Karpas-422 (cell line): Measurements from ENCODE around the gene ERC2. TPM values are rescaled to one million over a fixed set of nuclear protein-coding genes. Genes with fewer than 3 reads are reported as not detected.
A peak's percentile ranks its signal among the peaks of the same experiment; 100 is the strongest.

Experiments
- DNase-seq: peaks from one replicate; pipeline ENCODE4 v3.0.0-alpha.2; 2015
- H2AFZ ChIP-seq: fragments of 200-600 bp; sonication (generic); 2 replicates; pipeline ENCODE4 v1.6.1; 2014; ENCODE audit warnings: antibody characterized with exemption, low read length, mixed read lengths
- H3K27ac ChIP-seq: fragments of 200-600 bp; sonication (generic); 2 replicates; pipeline ENCODE4 v1.5.1; 2014; ENCODE audit warnings: mild to moderate bottlenecking, low read length, moderate library complexity
- H3K27me3 ChIP-seq: fragments of 200-600 bp; sonication (generic); 2 replicates; pipeline ENCODE4 v1.6.1; 2014; ENCODE audit warnings: low read length, mixed read lengths
- H3K36me3 ChIP-seq: fragments of 200-600 bp; sonication (generic); 2 replicates; pipeline ENCODE4 v1.6.1; 2014; ENCODE audit warnings: low read length, mixed read lengths; ENCODE audit not compliant: insufficient read depth
- H3K4me1 ChIP-seq: fragments of 200-600 bp; sonication (generic); 2 replicates; pipeline ENCODE4 v1.6.1; 2014; ENCODE audit warnings: mild to moderate bottlenecking, low read length, mixed read lengths
- H3K4me2 ChIP-seq: fragments of 200-600 bp; sonication (generic); 2 replicates; pipeline ENCODE4 v1.6.1; 2014; ENCODE audit warnings: low read length, low read depth, mild to moderate bottlenecking; ENCODE audit not compliant: poor library complexity, severe bottlenecking
- H3K4me3 ChIP-seq: fragments of 200-600 bp; sonication (generic); 2 replicates; pipeline ENCODE4 v1.5.1; 2014; ENCODE audit warnings: mild to moderate bottlenecking, antibody characterized with exemption, low read length, mixed read lengths
- H3K79me2 ChIP-seq: fragments of 200-600 bp; sonication (generic); 2 replicates; pipeline ENCODE4 v1.6.1; 2014; ENCODE audit warnings: mild to moderate bottlenecking, low read length, mixed read lengths
- H3K9ac ChIP-seq: fragments of 200-600 bp; sonication (generic); 2 replicates; pipeline ENCODE4 v1.6.0; 2014; ENCODE audit warnings: low read length
- H3K9me2 ChIP-seq: fragments of 200-600 bp; sonication (generic), shearing (Covaris generic); replicated peaks from 2 replicates; pipeline ENCODE4 v1.6.0; 2014; ENCODE audit warnings: mild to moderate bottlenecking, low read length, moderate library complexity; ENCODE audit not compliant: insufficient read depth
- H3K9me3 ChIP-seq: fragments of 300-700, 200-600 bp; sonication (generic); 2 replicates; pipeline ENCODE4 v1.6.1; 2014; ENCODE audit warnings: low read length, mixed read lengths
- H4K20me1 ChIP-seq: fragments of 200-600 bp; sonication (generic); 2 replicates; pipeline ENCODE4 v1.6.1; 2014; ENCODE audit warnings: mild to moderate bottlenecking, antibody characterized with exemption, low read length, low read depth; ENCODE audit not compliant: insufficient read depth
- total RNA-seq: library from RNA; depleted of rRNA; stranded (reverse); fragments of >200 nt; shearing (Covaris generic); gene quantifications from 2 replicates; pipeline ENCODE4 v1.2.3, GENCODE V29; 2014; ENCODE audit warnings: low replicate concordance

The ERC2 gene
- total RNA-seq, 1 experiment from 2014 or later = 3.7 TPM

DNA sequence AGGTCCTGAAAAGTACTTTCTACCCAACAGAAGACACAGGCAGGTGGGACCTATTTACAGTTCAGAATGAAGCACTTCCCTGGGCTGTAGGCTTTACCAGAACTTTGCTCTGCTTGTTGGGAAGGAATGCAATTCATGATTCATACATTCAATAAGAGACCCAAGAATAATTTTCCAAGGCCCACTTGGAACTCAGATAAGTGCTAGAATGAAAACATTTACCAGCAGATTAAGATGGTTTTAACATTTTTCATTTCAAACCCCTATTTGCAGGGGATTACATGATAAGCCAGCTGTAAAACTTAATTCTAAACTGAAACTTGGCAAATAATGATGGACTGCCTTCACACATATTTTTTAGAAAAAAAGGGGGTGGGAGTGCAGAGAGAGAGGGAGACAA is 417.2 kb downstream of the ERC2 start:
- DNase-seq = no peak
- no peaks in the 10 kb centered on the region for H3K27me3 ChIP-seq
- H3K4me3 ChIP-seq = no peak overlapping the region
- no peaks in the 10 kb centered on the region for H3K79me2 ChIP-seq
- H3K4me1 ChIP-seq = no peaks in the 10 kb centered on the region
- no peaks in the 10 kb centered on the region for H3K9me3 ChIP-seq
- H2AFZ ChIP-seq = no peak overlapping the region
- no peak overlapping the region for H3K27ac ChIP-seq
- H3K4me2 ChIP-seq = no peak overlapping the region
- H3K9ac ChIP-seq = no peak overlapping the region
- no peaks in the 10 kb centered on the region for H4K20me1 ChIP-seq
- H3K9me2 ChIP-seq = no peaks in the 10 kb centered on the region
- H3K36me3 ChIP-seq = no peaks in the 10 kb centered on the region

DNA sequence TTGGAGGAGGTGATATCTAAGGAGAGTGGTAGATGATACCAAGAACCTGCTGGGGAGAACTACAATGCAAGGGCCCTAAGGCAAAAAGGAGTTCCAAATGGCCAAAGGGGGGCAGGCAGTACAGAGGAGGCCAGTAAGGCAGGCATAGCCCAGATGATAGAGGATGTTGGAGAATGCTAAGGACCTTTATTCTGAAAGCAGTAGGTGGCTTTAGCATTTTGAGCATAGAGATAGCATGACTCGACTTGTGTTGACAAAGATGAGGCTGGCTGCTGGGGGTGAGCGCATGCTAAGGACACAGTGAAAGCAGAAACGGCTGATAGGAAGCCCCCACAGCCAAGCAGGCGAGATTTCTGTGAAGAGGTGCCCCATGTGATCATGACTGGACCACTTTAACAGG is 419.3 kb downstream of the ERC2 start:
- no peaks in the 10 kb centered on the region for H4K20me1 ChIP-seq
- H2AFZ ChIP-seq = no peak overlapping the region
- DNase-seq = no peak
- H3K9ac ChIP-seq = no peak overlapping the region
- no peaks in the 10 kb centered on the region for H3K9me2 ChIP-seq
- H3K4me2 ChIP-seq = no peak overlapping the region
- no peaks in the 10 kb centered on the region for H3K27me3 ChIP-seq
- H3K9me3 ChIP-seq = no peaks in the 10 kb centered on the region
- no peak overlapping the region for H3K4me3 ChIP-seq
- no peaks in the 10 kb centered on the region for H3K79me2 ChIP-seq
- no peaks in the 10 kb centered on the region for H3K4me1 ChIP-seq
- no peaks in the 10 kb centered on the region for H3K36me3 ChIP-seq
- no peak overlapping the region for H3K27ac ChIP-seq

DNA sequence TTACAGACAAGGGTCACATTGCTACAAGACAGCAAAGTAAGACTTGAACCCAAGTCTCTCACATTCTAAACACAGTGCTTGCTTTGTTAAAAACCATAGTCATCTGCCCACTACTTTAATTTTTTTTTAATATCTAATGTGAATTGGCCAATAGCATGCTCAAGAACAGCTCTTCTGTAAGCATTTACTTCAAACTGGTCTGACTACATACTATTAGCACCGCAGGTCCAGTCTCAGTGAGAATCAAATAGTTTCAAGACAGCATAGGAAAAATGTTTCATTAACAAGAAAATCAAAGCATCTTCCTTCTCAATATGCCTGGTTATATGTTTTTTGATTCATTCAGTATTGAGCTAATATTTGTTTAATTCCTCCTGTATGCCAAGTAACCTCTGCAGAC is 419.9 kb downstream of the ERC2 start:
- Histone ChIP-seq H3K4me1 (no peaks in the 10 kb centered on the region), H3K79me2 (no peaks in the 10 kb centered on the region), H3K36me3 (no peaks in the 10 kb centered on the region), H3K4me2 (no peak overlapping the region), H3K9me3 (no peaks in the 10 kb centered on the region), H3K4me3 (no peak overlapping the region), H4K20me1 (no peaks in the 10 kb centered on the region), H3K27ac (no peak overlapping the region), H2AFZ (no peak overlapping the region), H3K9ac (no peak overlapping the region), H3K27me3 (no peaks in the 10 kb centered on the region), H3K9me2 (no peaks in the 10 kb centered on the region)
- DNase-seq = no peak

DNA sequence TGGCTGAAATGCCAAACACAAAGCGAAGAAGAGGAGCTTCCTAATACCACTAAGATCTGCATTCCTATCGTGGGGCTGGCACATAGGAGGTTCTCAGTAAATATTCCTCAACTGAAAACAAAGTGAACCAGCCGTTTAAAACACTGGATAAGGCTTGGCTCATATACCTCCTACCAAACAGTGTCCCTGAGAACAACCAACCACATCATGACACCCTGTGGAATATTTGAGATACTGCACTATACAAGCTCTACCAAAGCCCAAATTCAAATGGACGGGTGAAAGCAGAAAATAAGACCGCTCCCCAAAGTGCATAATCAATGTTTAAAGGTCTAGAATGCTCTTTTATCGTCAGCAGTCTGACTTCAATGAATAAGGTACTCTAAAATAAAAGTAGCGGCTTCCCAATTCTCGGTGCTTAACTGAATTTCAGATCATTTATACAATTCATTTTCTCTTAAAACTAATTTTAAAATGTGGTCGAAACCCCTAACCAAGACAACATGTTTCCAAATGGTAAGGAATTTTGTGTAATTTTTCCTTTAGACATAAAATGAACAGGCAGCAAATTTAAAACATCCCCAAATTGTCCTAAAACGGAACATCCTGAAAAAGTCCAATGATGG is 425.8 kb downstream of the ERC2 start:
- peak; percentile 61 for DNase-seq
- H3K9me3 ChIP-seq = no peaks in the 10 kb centered on the region
- H4K20me1 ChIP-seq = no peaks in the 10 kb centered on the region
- no peak overlapping the region for H3K4me3 ChIP-seq
- H3K27me3 ChIP-seq = no peaks in the 10 kb centered on the region; the same call in 1 of the 2 replicates
- no peaks in the 10 kb centered on the region for H3K4me1 ChIP-seq
- no peaks in the 10 kb centered on the region for H3K9me2 ChIP-seq
- H2AFZ ChIP-seq = no peak overlapping the region
- no peak overlapping the region for H3K9ac ChIP-seq
- H3K79me2 ChIP-seq = no peaks in the 10 kb centered on the region
- no peak overlapping the region for H3K4me2 ChIP-seq
- H3K36me3 ChIP-seq = no peaks in the 10 kb centered on the region
- H3K27ac ChIP-seq = no peak overlapping the region

DNA sequence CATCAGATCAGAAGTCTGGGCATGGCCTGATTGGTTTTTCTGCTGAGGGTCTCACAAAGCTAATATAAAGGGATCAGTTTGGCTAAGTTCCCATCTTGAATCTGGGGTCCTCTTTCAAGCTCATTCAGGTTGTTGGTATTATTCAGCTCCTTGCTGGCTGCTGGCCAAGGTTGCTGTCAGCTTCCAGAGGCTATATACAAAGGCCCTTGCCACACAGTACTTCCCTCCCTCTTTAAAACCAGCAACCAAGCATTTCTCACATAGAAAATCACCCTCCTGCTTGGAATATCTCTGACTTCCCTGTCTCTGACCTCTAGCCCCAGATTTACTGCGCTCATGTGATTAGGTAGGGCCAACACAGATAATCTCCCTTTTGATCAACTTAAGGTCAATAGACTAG is 442.9 kb downstream of the ERC2 start:
- Histone ChIP-seq H3K27ac (no peak overlapping the region), H3K27me3 (peaks cover 2% of the 10 kb centered on the region; the same call in 1 of the 2 replicates), H3K9me2 (no peaks in the 10 kb centered on the region), H4K20me1 (no peaks in the 10 kb centered on the region), H3K9ac (no peak overlapping the region), H3K4me1 (no peaks in the 10 kb centered on the region), H3K4me3 (no peak overlapping the region), H3K79me2 (no peaks in the 10 kb centered on the region), H2AFZ (no peak overlapping the region), H3K36me3 (no peaks in the 10 kb centered on the region), H3K4me2 (no peak overlapping the region), H3K9me3 (no peaks in the 10 kb centered on the region)
- DNase-seq = no peak

DNA sequence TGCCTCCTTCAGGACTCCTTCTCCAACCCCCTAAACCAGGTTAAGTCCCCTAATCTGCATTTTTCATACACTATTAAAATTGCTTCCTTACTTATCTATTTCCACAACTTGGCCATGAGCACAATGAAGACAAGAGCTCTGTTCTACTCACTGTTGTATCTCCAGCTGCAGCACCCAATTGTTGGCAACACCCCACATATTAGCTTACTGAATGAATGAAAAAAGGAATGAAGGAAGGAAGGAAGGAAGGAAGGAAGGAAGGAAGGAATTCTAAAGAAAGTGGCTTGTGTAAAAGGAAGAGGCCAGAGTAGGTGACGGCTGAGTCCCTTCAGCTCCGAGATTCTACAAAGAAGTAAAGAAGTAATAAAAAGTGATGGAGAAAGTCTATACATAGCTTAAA is 444.7 kb downstream of the ERC2 start:
- Histone ChIP-seq H3K4me1 (no peaks in the 10 kb centered on the region), H3K4me2 (no peak overlapping the region), H3K9ac (no peak overlapping the region), H3K9me3 (no peaks in the 10 kb centered on the region), H3K27me3 (peaks cover 2% of the 10 kb centered on the region; the same call in 1 of the 2 replicates), H3K36me3 (no peaks in the 10 kb centered on the region), H3K79me2 (no peaks in the 10 kb centered on the region), H3K4me3 (no peak overlapping the region), H3K27ac (no peak overlapping the region), H4K20me1 (no peaks in the 10 kb centered on the region), H2AFZ (no peak overlapping the region), H3K9me2 (no peaks in the 10 kb centered on the region)
- DNase-seq = no peak

DNA sequence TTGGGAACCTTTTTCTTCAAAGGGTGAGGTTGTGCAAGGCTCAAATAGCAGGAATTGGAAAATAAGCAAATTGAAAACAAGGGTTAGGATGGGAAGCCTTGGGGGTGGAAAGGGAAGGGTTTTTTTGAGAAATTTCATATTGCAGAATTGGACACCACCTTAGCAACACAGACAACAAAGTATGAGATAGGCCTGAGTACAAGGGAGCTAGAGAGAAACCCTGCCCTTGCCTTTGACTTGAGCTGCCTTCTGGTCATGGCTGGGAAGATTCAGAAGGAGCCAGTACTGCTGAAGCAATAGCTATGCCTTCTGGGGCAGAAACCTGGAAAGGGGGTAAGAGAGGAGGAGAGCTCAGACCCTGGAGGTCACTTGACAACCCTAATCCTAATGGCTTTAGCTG is 445.6 kb downstream of the ERC2 start:
- Histone ChIP-seq H3K4me2 (no peak overlapping the region), H3K4me3 (no peak overlapping the region), H3K79me2 (no peaks in the 10 kb centered on the region), H3K9ac (no peak overlapping the region), H2AFZ (no peak overlapping the region), H3K36me3 (no peaks in the 10 kb centered on the region), H3K9me2 (no peaks in the 10 kb centered on the region), H3K27me3 (peaks cover 2% of the 10 kb centered on the region; the same call in 1 of the 2 replicates), H3K27ac (no peak overlapping the region), H4K20me1 (no peaks in the 10 kb centered on the region), H3K9me3 (no peaks in the 10 kb centered on the region), H3K4me1 (no peaks in the 10 kb centered on the region)
- DNase-seq = no peak

DNA sequence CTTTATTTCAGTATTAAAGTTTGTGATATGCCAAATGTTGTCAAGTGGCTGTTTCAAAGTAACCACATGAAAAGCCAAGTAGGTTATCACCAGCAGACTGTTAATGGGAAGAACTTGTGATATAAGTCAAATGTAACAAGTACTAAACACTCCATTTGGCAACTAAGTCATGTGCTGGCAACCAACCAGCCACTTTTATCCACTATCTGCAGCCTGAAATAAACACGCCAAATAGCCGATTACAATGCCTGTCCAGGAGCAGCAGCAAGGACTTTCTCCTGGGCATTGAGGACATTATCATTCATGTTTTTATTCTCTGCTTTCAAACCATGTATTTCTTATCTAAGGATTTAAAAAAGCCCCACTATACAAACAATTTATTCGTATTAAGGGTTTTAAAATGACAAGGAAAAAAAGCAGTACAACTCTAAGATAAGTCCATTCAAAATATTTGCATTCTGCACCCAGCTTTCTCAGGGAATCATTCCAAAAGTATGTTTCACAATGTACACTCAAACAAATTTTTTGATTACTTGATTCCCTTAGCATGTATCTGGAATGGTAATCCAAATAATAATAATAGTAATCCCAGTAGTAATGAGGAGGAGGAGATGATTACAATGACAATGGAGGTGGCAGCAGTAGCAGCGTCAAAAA is 448.6 kb downstream of the ERC2 start:
- Histone ChIP-seq H3K9me2 (no peaks in the 10 kb centered on the region), H4K20me1 (no peaks in the 10 kb centered on the region), H3K4me2 (no peak overlapping the region), H3K36me3 (no peaks in the 10 kb centered on the region), H3K9me3 (no peaks in the 10 kb centered on the region), H3K27me3 (peaks cover 2% of the 10 kb centered on the region; the same call in 1 of the 2 replicates), H3K27ac (no peak overlapping the region), H3K9ac (no peak overlapping the region), H3K4me1 (no peaks in the 10 kb centered on the region), H3K79me2 (no peaks in the 10 kb centered on the region), H3K4me3 (no peak overlapping the region), H2AFZ (no peak overlapping the region)
- DNase-seq = no peak
